Effector memory CD4-positive, alpha-beta T cell (primary cell): ENCODE measurements around the gene FLT3.
"Not testable (repeated sequence)": the region's sequence is repeated elsewhere in the genome, so short reads cannot be mapped to it uniquely, and the experiment has no call there.

Experiments used
- DNase-seq, 3 donors: peaks; one replicate each; pipeline ENCODE4 v3.0.0-alpha.2; 2020
- H3K27ac ChIP-seq: 2 replicates; pipeline ENCODE4 v1.7.0; 2013; ENCODE audit warnings: mild to moderate bottlenecking, low read length, moderate library complexity; ENCODE audit not compliant: insufficient read depth, poor library complexity, severe bottlenecking
- H3K27me3 ChIP-seq: replicated peaks from 2 replicates; pipeline ENCODE4 v1.7.0; 2013; ENCODE audit warnings: mild to moderate bottlenecking, low read length; ENCODE audit not compliant: insufficient read depth, control insufficient read depth, poor library complexity, severe bottlenecking
- H3K36me3 ChIP-seq: 2 replicates; pipeline ENCODE4 v1.7.0; 2013; ENCODE audit warnings: mild to moderate bottlenecking, low read length, moderate library complexity; ENCODE audit not compliant: control insufficient read depth, insufficient read depth
- H3K4me1 ChIP-seq: 2 replicates; pipeline ENCODE4 v1.7.0; 2013; ENCODE audit warnings: low read length, mild to moderate bottlenecking; ENCODE audit not compliant: control insufficient read depth, insufficient read depth, poor library complexity, severe bottlenecking
- H3K4me3 ChIP-seq: 2 replicates; pipeline ENCODE4 v1.7.0; 2013; ENCODE audit warnings: low read length, low read depth, mild to moderate bottlenecking; ENCODE audit not compliant: insufficient read depth, poor library complexity, severe bottlenecking
- H3K9me3 ChIP-seq: 2 replicates; pipeline ENCODE4 v1.7.0; 2013; ENCODE audit warnings: mild to moderate bottlenecking, low read length, moderate library complexity; ENCODE audit not compliant: control insufficient read depth

The FLT3 gene

GRCh38 chr13:28012383-28012782 lies 88.0 kb downstream of the FLT3 start:
- H3K36me3 ChIP-seq = no peaks in the 10 kb centered on the region
- no peaks in the 10 kb centered on the region for H3K9me3 ChIP-seq
- H3K4me3 ChIP-seq = no peak overlapping the region
- H3K27ac ChIP-seq = no peak overlapping the region
- H3K4me1 ChIP-seq = no peaks in the 10 kb centered on the region
- no peak for DNase-seq
- H3K27me3 ChIP-seq = no peaks in the 10 kb centered on the region

GRCh38 chr13:28010046-28010445 lies 90.3 kb downstream of the FLT3 start:
- H3K36me3 ChIP-seq = no peaks in the 10 kb centered on the region
- no peaks in the 10 kb centered on the region for H3K9me3 ChIP-seq
- no peaks in the 10 kb centered on the region for H3K27me3 ChIP-seq
- no peak overlapping the region for H3K27ac ChIP-seq
- no peak for DNase-seq
- no peak overlapping the region for H3K4me3 ChIP-seq
- no peaks in the 10 kb centered on the region for H3K4me1 ChIP-seq

GRCh38 chr13:28005016-28005415 lies 95.4 kb downstream of the FLT3 start:
- not testable (repeated sequence) for H3K27me3 ChIP-seq, H3K36me3 ChIP-seq, H3K4me1 ChIP-seq, DNase-seq, H3K27ac ChIP-seq, H3K9me3 ChIP-seq, H3K4me3 ChIP-seq

GRCh38 chr13:28002886-28003698 lies 97.3 kb downstream of the FLT3 start:
- Histone ChIP-seq H3K4me3 (no peak overlapping the region), H3K4me1 (no peaks in the 10 kb centered on the region), H3K9me3 (no peaks in the 10 kb centered on the region), H3K36me3 (no peaks in the 10 kb centered on the region), H3K27me3 (no peaks in the 10 kb centered on the region), H3K27ac (no peak overlapping the region)
- no peak for DNase-seq

GRCh38 chr13:28001837-28002473 lies 98.4 kb downstream of the FLT3 start:
- Histone ChIP-seq H3K36me3 (no peaks in the 10 kb centered on the region), H3K9me3 (no peaks in the 10 kb centered on the region), H3K4me3 (no peak overlapping the region), H3K27me3 (no peaks in the 10 kb centered on the region), H3K4me1 (no peaks in the 10 kb centered on the region), H3K27ac (no peak overlapping the region)
- DNase-seq = no peak

- H3K27me3 ChIP-seq = no peaks in the 10 kb centered on the region
- H3K4me1 ChIP-seq = no peaks in the 10 kb centered on the region
- H3K27ac ChIP-seq = no peak overlapping the region
- H3K36me3 ChIP-seq = no peaks in the 10 kb centered on the region
- no peak for DNase-seq
- H3K9me3 ChIP-seq = no peaks in the 10 kb centered on the region
- H3K4me3 ChIP-seq = no peak overlapping the region
Observed at GRCh38 chr13:28001049-28001448, 99.3 kb downstream of the FLT3 start.

- DNase-seq = no peak
- Histone ChIP-seq H3K27ac (no peak overlapping the region), H3K9me3 (no peaks in the 10 kb centered on the region), H3K27me3 (no peaks in the 10 kb centered on the region), H3K4me3 (no peak overlapping the region), H3K4me1 (no peaks in the 10 kb centered on the region), H3K36me3 (no peaks in the 10 kb centered on the region)
Observed at GRCh38 chr13:28000567-28000966, 99.8 kb downstream of the FLT3 start.

- DNase-seq = no peak
- no peaks in the 10 kb centered on the region for H3K36me3 ChIP-seq
- H3K4me3 ChIP-seq = no peak overlapping the region
- H3K27ac ChIP-seq = no peak overlapping the region
- no peaks in the 10 kb centered on the region for H3K4me1 ChIP-seq
- no peaks in the 10 kb centered on the region for H3K27me3 ChIP-seq
- no peaks in the 10 kb centered on the region for H3K9me3 ChIP-seq
Observed at GRCh38 chr13:27997904-27998522, 102.4 kb downstream of the FLT3 start.

GRCh38 chr13:27991881-27992280 lies 108.5 kb downstream of the FLT3 start:
- DNase-seq = no peak
- H3K4me1 ChIP-seq = no peaks in the 10 kb centered on the region

GRCh38 chr13:27988520-27988919 lies 111.9 kb downstream of the FLT3 start, which contains the start of gene URAD:
URAD (minus strand) TSS chr13:27988693; CDS start chr13:27988637, 56 bp downstream.
- no peaks in the 10 kb centered on the region for H3K36me3 ChIP-seq
- no peaks in the 10 kb centered on the region for H3K9me3 ChIP-seq
- no peak for DNase-seq
- no peak within 1 kb of the TSS for H3K27ac ChIP-seq
- H3K27me3 ChIP-seq = peaks cover 4% of the 10 kb centered on the region
- H3K4me1 ChIP-seq = no peaks in the 10 kb centered on the region
- H3K4me3 ChIP-seq = no peak within 1 kb of the TSS

More at GRCh38 chr13:27991881-27992280, 108.5 kb downstream of the FLT3 start:
- no peak overlapping the region for H3K4me3 ChIP-seq
- H3K27ac ChIP-seq = no peak overlapping the region
- H3K36me3 ChIP-seq = no peaks in the 10 kb centered on the region
- no peaks in the 10 kb centered on the region for H3K27me3 ChIP-seq
- no peaks in the 10 kb centered on the region for H3K9me3 ChIP-seq
